ENCODE data around the gene AMIGO1.
A peak's percentile ranks its signal among the peaks of the same experiment; 100 is the strongest.

Gene AMIGO1

GRCh38 chr1:109509176-109510134 lies at the start of gene AMIGO1:
AMIGO1 (minus strand) TSS chr1:109509727; CDS start chr1:109508912, 815 bp downstream.
- peak in 1 of 2 donors; percentile 43 for DNase-seq (ENCODE audit: low read depth in 2 of 2)

- no peak for DNase-seq (ENCODE audit: low read depth in 2 of 2)
Measured at GRCh38 chr1:109557520-109557919, 48.0 kb upstream of the AMIGO1 start.

GRCh38 chr1:109556563-109556962 lies 47.0 kb upstream of the AMIGO1 start:
- DNase-seq (ENCODE audit: low read depth in 2 of 2): no peak

- peak; percentile 89 to 92 for DNase-seq (ENCODE audit: low read depth in 2 of 2)
Measured at GRCh38 chr1:109548321-109549267, 39.1 kb upstream of the AMIGO1 start, which contains the start of gene GNAI3. GNAI3 (plus strand) TSS chr1:109548615; CDS start chr1:109548721, 106 bp downstream.

GRCh38 chr1:109547463-109548320 lies 38.2 kb upstream of the AMIGO1 start:
- no peak for DNase-seq (ENCODE audit: low read depth in 2 of 2)

- DNase-seq (ENCODE audit: low read depth in 2 of 2): peak; percentile 63 to 70
Measured at GRCh38 chr1:109546311-109547109, 37.0 kb upstream of the AMIGO1 start.

GRCh38 chr1:109543988-109544735 lies 34.6 kb upstream of the AMIGO1 start:
- DNase-seq (ENCODE audit: low read depth in 2 of 2): no peak

GRCh38 chr1:109543283-109543987 lies 33.9 kb upstream of the AMIGO1 start:
- no peak for DNase-seq (ENCODE audit: low read depth in 2 of 2)

GRCh38 chr1:109542657-109543056 lies 33.1 kb upstream of the AMIGO1 start:
- DNase-seq (ENCODE audit: low read depth in 2 of 2): no peak

GRCh38 chr1:109541102-109541501 lies 31.6 kb upstream of the AMIGO1 start:
- no peak for DNase-seq (ENCODE audit: low read depth in 2 of 2)

GRCh38 chr1:109539676-109540075 lies 30.1 kb upstream of the AMIGO1 start, which contains the start of gene GPR61:
GPR61 (plus strand) TSS chr1:109539872; CDS start chr1:109543023, 3,151 bp downstream.
- DNase-seq (ENCODE audit: low read depth in 2 of 2): no peak

GRCh38 chr1:109538827-109539555 lies 29.5 kb upstream of the AMIGO1 start:
- DNase-seq (ENCODE audit: low read depth in 2 of 2): no peak

- DNase-seq (ENCODE audit: low read depth in 2 of 2): no peak
Measured at GRCh38 chr1:109537450-109538178, 28.1 kb upstream of the AMIGO1 start.

- DNase-seq (ENCODE audit: low read depth in 2 of 2): no peak
Measured at GRCh38 chr1:109535971-109536491, 26.5 kb upstream of the AMIGO1 start.

- no peak for DNase-seq (ENCODE audit: low read depth in 2 of 2)
Measured at GRCh38 chr1:109535481-109535880, 26.0 kb upstream of the AMIGO1 start.

- no peak for DNase-seq (ENCODE audit: low read depth in 2 of 2)
Measured at GRCh38 chr1:109534307-109534858, 24.9 kb upstream of the AMIGO1 start.

Data from stimulated activated CD8-positive, alpha-beta memory T cell treated with anti-CD3 and anti-CD28 coated beads, Interleukin-15, amount 100 ng/mL, for 48 hours (primary cell).